Pericardium fibroblast (primary cell): ENCODE data around the gene CSN2. TPM values are rescaled to one million over a fixed set of nuclear protein-coding genes. Genes with fewer than 3 reads are reported as not detected.

Source experiments
- total RNA-seq: library from RNA; depleted of rRNA; stranded (reverse); fragments of >200 nt; gene quantifications from 2 replicates; pipeline ENCODE4 v1.2.3, GENCODE V29; 2015

Gene CSN2, protein sequence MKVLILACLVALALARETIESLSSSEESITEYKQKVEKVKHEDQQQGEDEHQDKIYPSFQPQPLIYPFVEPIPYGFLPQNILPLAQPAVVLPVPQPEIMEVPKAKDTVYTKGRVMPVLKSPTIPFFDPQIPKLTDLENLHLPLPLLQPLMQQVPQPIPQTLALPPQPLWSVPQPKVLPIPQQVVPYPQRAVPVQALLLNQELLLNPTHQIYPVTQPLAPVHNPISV
- total RNA-seq, result not detected in 2 replicates

GRCh38 chr4:69965628-69966027 lies at the start of gene CSN2:
TSS of gene CSN2 (minus strand) at chr4:69965728. CDS start at chr4:69960995, 4,733 bp downstream.

GRCh38 chr4:69995526-69996016 lies 30.0 kb upstream of the CSN2 start, which contains the start of gene STATH:
TSS of gene STATH (plus strand) at chr4:69995966. CDS start at chr4:69998438, 2,472 bp downstream.

GRCh38 chr4:69930768-69931167 lies 34.8 kb downstream of the CSN2 start, which contains the start of gene CSN1S1:
TSS of gene CSN1S1 (plus strand) at chr4:69931068. CDS start at chr4:69932556, 1,488 bp downstream.

Other genes starting within 250 kb of the CSN2 start
- gene SULT1B1, start 205.1 kb downstream of the CSN2 start, total RNA-seq, result 1.6 and 2.0 TPM in 2 replicates
- gene SULT1E1, start 105.6 kb downstream of the CSN2 start, total RNA-seq, result 47.0 and 125 TPM in 2 replicates
- not detected in 2 replicates for gene CSN1S1, start 34.7 kb downstream of the CSN2 start, total RNA-seq
- gene STATH, start 30.2 kb upstream of the CSN2 start, total RNA-seq, result not detected in 2 replicates
- not detected in 2 replicates for gene HTN3, start 62.7 kb upstream of the CSN2 start, total RNA-seq
- gene HTN1, start 84.7 kb upstream of the CSN2 start, total RNA-seq, result not detected in 2 replicates
- gene PRR27, start 188.5 kb upstream of the CSN2 start, total RNA-seq, result not detected in 2 replicates
- gene ODAM, start 230.0 kb upstream of the CSN2 start, total RNA-seq, result not detected in 2 replicates